Stimulated activated CD8-positive, alpha-beta memory T cell treated with anti-CD3 and anti-CD28 coated beads, Interleukin-4, amount 100 ng/mL, for 24 hours (primary cell): Measurements from ENCODE around the gene EMILIN3.
A peak's percentile ranks its signal among the peaks of the same experiment; 100 is the strongest.
"Not testable (repeated sequence)": the region's sequence is repeated elsewhere in the genome, so short reads cannot be mapped to it uniquely, and the experiment has no call there.

ENCODE experiments used
- DNase-seq: peaks from one replicate; pipeline ENCODE4 v3.0.0-alpha.2; 2020; ENCODE audit warnings: low read depth

EMILIN3 gene

DNA sequence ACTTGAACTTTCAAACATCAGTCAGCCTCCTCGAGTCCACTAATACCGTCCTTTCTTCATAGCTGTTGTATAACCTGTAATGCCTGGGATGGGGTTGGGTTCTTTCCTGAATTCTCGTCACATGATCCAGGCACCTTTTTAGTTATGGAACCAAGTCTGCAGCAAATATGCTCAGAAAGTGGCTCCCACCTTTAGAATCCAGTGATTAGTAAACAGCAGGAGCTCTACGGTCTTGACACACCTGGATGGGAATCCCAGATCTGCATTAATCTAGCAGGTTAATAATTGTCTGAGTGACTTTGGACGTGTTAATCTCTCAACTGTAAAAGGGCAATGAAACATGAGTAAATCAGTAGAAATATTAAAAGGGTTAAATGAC is 48.4 kb downstream of the EMILIN3 start:
- DNase-seq = no peak

DNA sequence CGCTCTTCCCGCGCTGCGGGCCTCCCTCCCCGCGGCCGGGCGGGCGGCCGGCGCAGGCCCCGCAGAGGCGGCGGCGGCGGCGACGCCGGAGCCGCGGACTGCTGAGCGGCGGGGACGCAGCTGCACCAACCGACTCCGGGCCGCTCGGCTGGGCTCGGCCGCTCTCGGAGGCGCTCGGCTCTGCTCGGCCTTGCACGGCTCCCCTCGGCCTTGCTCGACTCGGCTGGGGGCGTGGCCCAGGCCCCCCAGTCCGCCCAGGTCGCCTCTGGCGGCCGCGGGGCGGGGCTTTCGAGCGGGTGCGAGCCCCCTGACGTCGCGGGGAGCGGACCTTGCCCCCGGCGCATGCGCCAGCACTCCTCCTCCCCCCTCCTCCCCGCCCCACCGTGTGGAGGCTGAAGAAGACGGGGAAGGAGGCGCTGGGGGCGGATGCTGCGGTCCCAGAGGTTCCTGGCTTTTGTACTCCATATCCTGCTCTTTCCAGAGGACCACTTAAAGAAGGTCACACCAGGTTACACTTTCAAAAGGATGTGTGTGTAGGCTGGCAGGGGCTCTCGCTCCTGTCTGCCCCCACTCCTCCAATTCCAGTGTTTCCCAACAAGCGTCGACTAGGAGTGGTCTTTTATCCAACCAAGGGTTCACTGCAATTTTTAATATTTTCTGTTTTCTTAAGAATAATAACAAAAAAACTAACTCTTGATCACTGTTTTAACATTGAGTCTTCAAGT is 48.9 kb downstream of the EMILIN3 start, which contains the start of gene ZHX3:
TSS of gene ZHX3 (minus strand) at position 186 of the 725 bp plus-strand sequence. CDS start 112,815 bp downstream, outside the sequence.
- DNase-seq = peak; percentile 96

DNA sequence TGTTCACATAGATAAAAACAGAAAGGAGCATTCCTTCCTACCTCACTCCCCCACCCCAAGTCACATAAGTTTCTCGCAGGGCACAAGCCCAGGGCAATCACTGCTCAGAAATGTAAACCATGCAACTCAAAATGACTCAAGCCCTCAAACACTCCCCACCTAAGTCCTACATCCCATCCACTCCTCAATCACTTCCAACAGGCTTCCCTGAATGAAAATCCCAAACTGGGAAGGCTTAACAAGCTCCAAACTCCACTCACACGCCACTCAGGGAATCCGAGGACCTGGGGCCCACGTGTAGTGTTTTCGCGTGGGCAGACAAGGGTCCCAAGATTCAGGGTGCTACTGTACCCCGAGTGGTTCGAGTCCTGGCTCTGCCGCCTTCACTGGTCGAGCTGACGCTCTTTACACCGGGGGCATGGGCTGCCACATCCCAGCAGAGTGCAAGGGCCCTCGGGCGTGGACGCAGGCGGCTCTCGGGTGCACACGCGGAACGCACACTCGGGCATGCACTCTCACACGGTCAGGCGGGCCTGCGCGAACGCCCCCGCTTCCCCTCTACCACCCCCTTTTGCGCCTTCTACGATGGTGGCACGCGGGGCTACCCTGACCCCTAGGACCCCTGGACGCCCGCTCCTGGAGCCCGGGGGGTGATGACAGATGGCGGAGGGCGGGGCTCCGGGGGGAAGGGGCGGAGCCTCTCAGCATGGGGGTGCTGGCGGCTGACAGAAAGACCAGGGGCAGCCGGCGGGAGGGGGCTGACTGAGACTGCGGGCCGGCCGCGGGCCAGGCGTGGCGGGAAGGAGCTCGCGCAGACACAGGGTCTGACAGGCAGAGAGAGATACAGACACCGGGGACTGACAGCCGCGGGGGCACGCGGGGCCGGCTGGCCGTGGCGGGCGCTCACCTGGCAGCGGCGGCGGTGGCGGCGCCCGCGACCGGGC is 49.7 kb downstream of the EMILIN3 start:
- DNase-seq = peak; percentile 75

DNA sequence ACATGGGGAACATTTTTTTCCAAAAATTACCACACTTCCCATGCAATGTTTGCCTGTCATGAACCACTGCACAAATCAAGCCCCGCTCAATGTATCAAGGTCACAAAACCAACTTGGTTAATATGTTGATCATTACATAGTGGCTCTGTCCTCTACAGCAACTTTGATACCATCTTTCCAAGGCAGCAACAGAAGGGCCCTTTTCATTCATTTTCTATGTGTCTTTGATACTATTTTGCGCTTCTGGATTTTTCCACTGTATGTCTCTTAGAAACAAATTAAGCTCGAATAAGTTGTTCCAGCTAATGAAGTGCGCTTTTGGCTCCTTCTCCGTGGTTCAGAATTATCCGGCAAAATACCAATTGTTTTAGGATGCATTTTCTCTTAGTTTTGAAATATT is 50.6 kb downstream of the EMILIN3 start:
- no peak for DNase-seq

DNA sequence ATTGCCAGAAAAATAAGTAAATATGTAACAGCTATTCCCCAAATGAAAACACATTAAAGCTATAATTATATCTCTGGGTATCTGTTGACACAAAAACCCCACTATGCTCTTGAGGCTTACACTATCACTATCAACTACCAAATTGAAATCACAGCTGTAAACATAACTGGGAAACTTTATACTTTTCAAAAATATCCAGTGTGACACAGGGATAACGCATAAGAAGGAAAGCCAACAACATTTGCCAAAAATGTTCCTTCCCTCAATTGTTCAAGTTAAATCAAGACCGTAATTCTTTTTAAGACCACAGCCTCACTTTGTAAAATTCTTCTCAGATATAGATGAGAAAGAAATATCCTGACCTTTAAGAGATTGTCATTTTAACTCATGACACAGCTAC is 52.2 kb downstream of the EMILIN3 start:
- DNase-seq = no peak

DNA sequence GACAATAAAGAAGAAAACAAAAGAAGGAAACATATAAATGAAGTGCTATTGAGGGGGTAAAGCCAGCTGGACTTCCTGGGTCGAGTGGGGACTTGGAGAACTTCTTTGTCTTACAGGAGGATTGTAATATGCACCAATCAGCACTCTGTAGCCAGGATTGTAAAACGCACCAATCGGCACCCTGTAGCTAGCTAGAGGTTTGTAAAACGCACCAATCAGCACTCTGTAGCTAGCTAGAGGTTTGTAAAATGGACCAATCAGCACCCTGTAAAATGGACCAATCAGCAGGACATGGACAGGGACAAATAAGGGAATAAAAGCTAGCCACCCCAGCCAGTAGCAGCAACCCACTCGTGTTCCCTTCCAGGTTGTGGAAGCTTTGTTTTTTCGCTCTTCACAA is 54.6 kb downstream of the EMILIN3 start:
- DNase-seq = not testable (repeated sequence)
